Kidney glomerular epithelial cell (primary cell): ENCODE results near the gene NMU.
"Not testable (repeated sequence)": the region's sequence is repeated elsewhere in the genome, so short reads cannot be mapped to it uniquely, and the experiment has no call there.

ENCODE experiments used
- DNase-seq: peaks from one replicate; lab custom pipeline; 2025; lab: John Stamatoyannopoulos, UW

The NMU gene

GRCh38 chr4:55635741-55636655, at the start of gene NMU:
NMU (minus strand) TSS chr4:55636298; CDS start chr4:55636192, 106 bp downstream.
- DNase-seq = no peak

GRCh38 chr4:55684276-55684675, 48.2 kb upstream of the NMU start:
- DNase-seq = no peak

GRCh38 chr4:55682797-55683196, 46.7 kb upstream of the NMU start:
- not testable (repeated sequence) for DNase-seq

GRCh38 chr4:55682295-55682694, 46.2 kb upstream of the NMU start:
- no peak for DNase-seq

- no peak for DNase-seq
Measured at GRCh38 chr4:55681430-55681829, 45.3 kb upstream of the NMU start.

GRCh38 chr4:55675196-55675793, 39.2 kb upstream of the NMU start:
- no peak for DNase-seq

- DNase-seq = no peak
Measured at GRCh38 chr4:55673424-55673823, 37.3 kb upstream of the NMU start.

- no peak for DNase-seq
Measured at GRCh38 chr4:55671667-55672066, 35.6 kb upstream of the NMU start.

GRCh38 chr4:55670695-55671094, 34.6 kb upstream of the NMU start:
- no peak for DNase-seq

GRCh38 chr4:55668449-55668848, 32.4 kb upstream of the NMU start:
- DNase-seq = no peak

- DNase-seq = no peak
Measured at GRCh38 chr4:55666535-55666934, 30.4 kb upstream of the NMU start.

GRCh38 chr4:55663145-55663544, 27.0 kb upstream of the NMU start:
- DNase-seq = no peak

GRCh38 chr4:55661398-55662056, 25.4 kb upstream of the NMU start:
- no peak for DNase-seq

- DNase-seq = no peak
Measured at GRCh38 chr4:55658657-55659056, 22.6 kb upstream of the NMU start.

- DNase-seq = no peak
Measured at GRCh38 chr4:55654131-55654530, 18.0 kb upstream of the NMU start.

- no peak for DNase-seq
Measured at GRCh38 chr4:55650483-55650882, 14.4 kb upstream of the NMU start.

- DNase-seq = no peak
Measured at GRCh38 chr4:55637272-55637820, 1.2 kb upstream of the NMU start.

- DNase-seq = no peak
Measured at GRCh38 chr4:55636656-55636999, 530 bp upstream of the NMU start.

GRCh38 chr4:55635282-55635681, 816 bp downstream of the NMU start:
- no peak for DNase-seq

GRCh38 chr4:55634417-55635128, 1.5 kb downstream of the NMU start:
- no peak for DNase-seq

GRCh38 chr4:55633903-55634302, 2.2 kb downstream of the NMU start:
- DNase-seq = no peak

GRCh38 chr4:55625835-55626234, 10.3 kb downstream of the NMU start:
- no peak for DNase-seq
